Left hindlimb (tissue), 1 donor: ENCODE results near the gene RNF187.
"Not testable (repeated sequence)": the region's sequence is repeated elsewhere in the genome, so short reads cannot be mapped to it uniquely, and the experiment has no call there.

Experiments used
- DNase-seq: peaks from one replicate; pipeline ENCODE4 v3.0.0-alpha.2; 2018

Gene RNF187

DNA sequence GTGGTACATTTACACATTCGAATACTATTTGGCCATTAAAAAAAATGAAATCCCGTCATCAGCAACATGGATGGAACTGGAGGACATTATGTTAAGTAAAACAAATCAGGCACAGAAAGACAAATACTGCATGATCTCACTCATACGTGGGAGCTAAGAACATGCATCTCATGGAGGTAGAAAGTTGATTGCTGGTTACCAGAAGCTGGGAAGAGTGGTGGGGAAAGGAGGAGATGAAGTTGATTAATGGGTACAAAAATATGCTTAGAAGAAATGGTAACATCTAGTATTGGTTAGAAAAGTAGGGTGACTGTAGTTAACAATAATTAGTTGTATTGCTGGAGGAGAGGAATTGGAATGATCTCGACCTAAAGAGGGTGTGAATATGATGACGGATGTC is 24.6 kb upstream of the RNF187 start:
- DNase-seq: no peak

- no peak for DNase-seq
Measured at GRCh38 chr1:228463009-228463558, 24.1 kb upstream of the RNF187 start.

GRCh38 chr1:228463559-228464455 is 23.4 kb upstream of the RNF187 start:
- peak; percentile 41 for DNase-seq

DNA sequence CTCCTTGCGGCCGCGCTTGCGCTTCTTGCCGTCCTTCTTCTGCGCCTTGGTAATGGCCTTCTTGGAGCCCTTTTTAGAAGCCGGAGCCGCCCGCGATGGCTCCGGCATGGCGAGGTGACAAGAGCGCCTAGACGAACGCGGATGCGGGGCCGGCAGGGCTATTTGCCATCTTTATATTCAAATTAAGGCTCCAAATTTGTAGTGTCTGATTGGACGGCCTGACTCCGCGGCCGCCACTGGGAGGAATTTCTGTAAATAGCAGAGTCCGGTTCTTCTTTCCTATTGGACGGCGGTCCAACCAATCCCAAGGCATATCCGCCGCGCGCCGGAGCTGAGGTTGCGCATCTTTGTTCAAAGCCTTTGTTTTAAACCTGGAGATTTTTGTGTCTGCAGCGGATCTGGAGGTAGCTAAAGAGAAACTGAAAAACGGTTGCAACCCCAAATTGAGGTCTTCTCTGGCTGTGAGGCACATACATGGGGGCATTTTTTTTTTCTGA is 22.6 kb upstream of the RNF187 start:
- DNase-seq: peak; percentile 85

DNA sequence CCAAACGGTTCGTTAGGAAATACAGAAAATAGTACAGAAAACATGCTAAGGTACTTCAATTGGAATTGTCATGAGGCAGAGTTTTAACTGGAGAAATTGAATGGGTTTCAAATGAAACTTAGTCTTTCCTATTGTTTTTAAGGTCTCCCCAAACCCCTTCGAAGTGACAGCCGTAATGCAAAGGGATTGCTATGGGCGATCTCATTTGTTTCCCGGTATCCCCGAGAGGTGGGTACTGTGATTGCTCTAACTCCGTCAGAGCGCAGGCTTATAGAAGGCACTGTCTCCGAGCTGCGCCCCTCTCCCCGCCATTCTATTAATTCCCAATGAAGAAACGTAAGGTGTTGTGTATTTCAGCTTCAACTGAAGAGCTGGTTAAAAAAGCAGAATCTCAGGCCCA is 22.0 kb upstream of the RNF187 start:
- DNase-seq: no peak

DNA sequence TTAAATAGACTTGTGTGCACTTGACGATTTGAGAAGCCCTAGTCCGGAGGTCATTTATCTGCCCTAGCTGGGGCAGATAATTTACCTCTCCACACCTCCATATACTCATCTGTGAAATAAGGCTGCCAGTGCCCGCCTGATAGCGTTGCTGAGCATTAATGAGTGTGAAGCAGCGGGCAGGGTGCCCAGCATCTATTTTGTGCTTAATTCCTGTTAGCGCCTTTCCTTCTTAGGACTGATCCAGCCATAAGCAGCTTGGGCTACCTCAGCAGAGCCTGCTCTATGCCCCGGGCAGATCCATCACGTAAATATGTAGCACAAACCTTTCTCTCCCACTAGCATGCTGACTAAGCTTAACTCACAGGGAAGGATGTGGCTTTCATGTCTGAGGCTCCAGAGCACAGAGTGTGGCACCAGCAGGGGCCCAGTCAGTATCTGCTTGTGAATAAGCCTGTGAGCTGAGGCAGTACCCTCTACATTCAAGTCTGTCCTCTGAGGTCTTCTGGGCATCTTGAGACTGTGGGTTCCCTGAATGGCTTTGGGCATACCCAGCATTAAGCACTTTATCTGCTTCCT is 21.5 kb upstream of the RNF187 start:
- DNase-seq: no peak

DNA sequence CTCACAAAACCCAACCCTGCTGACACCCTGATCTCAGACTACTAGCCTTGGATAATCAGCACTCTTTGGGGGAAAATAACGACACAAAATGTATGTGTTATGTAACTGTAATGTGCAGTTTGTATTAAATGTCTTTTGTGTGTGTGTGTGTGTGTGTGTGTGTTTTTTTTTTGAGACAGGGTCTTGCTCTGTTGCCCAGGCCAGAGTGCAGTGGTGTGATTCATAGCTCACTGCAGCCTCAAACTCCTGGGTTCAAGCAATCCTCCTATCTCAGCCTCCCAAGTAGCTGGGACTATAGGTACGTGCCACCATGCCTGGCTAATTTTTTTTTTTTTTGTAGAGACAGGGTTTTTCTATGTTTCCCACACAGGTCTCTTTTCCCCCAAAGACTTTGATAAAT is 19.0 kb upstream of the RNF187 start:
- not testable (repeated sequence) for DNase-seq

DNA sequence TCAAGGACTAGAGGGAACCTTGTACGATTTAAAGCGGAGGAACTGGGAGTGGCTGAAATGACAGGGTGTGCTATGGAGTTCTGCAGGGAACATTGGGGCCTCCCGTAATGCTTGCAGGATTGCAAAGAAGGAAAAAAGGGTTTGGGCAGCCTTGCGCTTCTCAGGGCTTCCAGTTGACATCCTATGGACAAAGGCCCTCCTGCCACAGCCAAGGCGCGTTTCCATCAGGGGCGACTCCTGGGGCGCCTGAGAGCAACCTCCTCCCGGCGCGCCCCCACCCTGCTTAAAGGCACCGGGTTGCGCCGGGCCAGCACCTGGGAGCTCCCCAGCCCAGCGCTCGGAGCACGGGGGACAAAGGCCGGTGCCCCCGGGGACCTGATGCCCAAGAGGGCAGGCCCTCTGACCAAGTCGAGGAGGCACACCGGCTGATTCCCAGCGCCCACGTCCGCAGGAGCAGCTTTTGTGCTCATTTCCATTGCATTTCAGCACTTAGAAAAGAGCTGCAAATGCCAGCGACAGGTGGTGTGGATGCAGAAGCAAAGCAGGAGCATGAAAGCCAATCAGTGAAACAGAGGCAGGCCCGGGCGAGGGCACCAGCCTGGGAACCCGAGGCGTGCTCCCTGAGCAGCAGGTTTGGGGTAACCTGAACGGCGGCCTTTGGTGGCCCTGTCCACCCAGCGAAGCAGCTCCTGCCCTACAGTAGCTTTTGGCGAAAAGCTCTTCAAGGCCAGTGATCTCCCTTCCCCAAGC is 17.6 kb upstream of the RNF187 start:
- no peak for DNase-seq

- DNase-seq: no peak
Measured at GRCh38 chr1:228471154-228471761, 15.9 kb upstream of the RNF187 start.

DNA sequence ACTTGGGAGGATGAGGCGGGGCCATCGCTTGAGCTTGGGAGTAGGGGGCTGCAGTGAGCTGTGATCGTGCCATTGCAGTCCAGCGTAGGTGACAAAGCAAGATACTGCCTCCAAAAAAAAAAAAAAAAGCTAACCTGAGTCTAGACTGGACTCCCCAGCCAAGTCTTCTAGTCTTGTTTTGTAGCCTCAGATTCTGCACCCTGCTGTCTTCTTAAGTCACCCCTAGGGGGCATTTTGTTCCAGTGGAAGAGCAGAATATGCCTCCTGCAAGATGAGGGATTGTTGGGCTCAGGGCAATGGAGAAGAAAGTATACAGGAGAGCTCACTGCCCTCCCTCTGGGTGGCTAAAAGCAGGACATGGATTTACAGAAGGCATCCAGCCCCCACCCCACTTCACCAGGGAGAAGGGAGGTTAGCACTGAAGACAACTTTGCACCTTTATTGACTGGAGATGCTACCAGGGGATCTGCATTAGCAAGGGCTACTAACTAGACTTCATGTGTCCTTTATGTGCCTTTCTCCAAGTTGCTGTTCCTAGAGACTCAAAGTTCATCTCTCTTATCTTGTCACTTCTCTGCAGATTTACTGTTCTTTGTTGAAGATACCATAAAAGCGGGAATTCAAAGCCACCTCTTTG is 15.3 kb upstream of the RNF187 start:
- DNase-seq: no peak

DNA sequence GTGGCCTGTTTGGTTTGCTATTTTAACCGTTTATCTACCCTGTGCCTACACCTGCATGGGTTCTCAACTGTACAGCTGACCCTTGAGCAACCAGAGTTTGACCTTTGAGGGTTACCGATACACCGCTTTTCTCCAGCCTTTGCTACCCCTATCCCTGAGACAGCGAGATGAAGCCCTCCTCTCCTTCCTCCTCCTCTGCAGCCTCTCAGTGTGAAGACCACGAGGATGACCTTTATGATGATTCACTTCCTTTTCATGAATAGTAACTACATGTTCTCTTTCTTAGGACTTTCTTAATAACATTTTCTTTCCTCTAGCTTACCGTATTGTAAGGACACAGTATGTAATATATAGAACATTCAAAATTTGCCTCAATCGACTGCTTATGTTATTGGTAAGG is 14.5 kb upstream of the RNF187 start:
- DNase-seq: no peak

- no peak for DNase-seq
Measured at GRCh38 chr1:228474507-228474906, 12.7 kb upstream of the RNF187 start.

- no peak for DNase-seq
Measured at GRCh38 chr1:228475812-228476211, 11.4 kb upstream of the RNF187 start.

GRCh38 chr1:228477263-228477662 is 9.9 kb upstream of the RNF187 start:
- no peak for DNase-seq

DNA sequence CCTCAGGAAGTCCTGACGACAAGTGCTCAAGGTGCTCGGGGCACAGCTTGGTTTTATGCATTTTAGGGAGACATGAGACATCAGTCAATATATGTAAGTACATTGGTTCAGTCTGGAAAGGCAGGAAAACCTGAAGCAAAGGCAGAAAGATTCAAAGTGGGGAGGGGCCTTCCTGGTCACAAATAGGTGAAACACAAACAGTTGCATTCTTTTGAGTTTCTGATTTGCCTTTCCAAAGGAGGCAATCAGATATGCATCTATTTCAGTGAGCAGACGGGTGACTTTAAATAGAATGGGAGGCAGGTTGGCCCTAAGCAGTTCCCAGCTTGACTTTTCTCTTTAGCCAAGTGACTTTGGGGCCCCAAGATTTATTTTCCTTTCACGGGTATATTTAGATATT is 8.9 kb upstream of the RNF187 start:
- no peak for DNase-seq

GRCh38 chr1:228478912-228479711 is 8.1 kb upstream of the RNF187 start:
- DNase-seq: no peak

GRCh38 chr1:228483789-228484188 is 3.4 kb upstream of the RNF187 start:
- no peak for DNase-seq

GRCh38 chr1:228486596-228487335 is 416 bp upstream of the RNF187 start:
- peak; percentile 95 for DNase-seq

- DNase-seq: no peak
Measured at GRCh38 chr1:228488125-228488817, 1.1 kb downstream of the RNF187 start.
